GM12864 (cell line): Measurements from ENCODE around the gene TMPRSS9.

Experiments
- DNase-seq: peaks from one replicate; pipeline ENCODE4 v3.0.0-alpha.2; 2011; ENCODE audit warnings: low read depth
- H3K4me3 ChIP-seq: 2 replicates; pipeline ENCODE4 v1.5.1; 2011; ENCODE audit warnings: mild to moderate bottlenecking, low read depth, low read length, control low read depth
- CTCF ChIP-seq: IDR thresholded peaks from 2 replicates; pipeline ENCODE4 v1.5.1; 2011; ENCODE audit warnings: low read depth, mild to moderate bottlenecking, moderate library complexity, low read length, control low read depth, inconsistent platforms; ENCODE audit errors: missing control alignments

Gene TMPRSS9

GRCh38 chr19:2351591-2351990, 8.5 kb upstream of the TMPRSS9 start:
- DNase-seq, result no peak
- no peak for TF ChIP-seq CTCF
- no peak overlapping the region for H3K4me3 ChIP-seq

- no peak overlapping the region for H3K4me3 ChIP-seq
- no peak for TF ChIP-seq CTCF
- DNase-seq, result no peak
These were observed 7.9 kb upstream of the TMPRSS9 start for GRCh38 chr19:2352121-2352520.

GRCh38 chr19:2353159-2353886, 6.7 kb upstream of the TMPRSS9 start:
- H3K4me3 ChIP-seq, result no peak overlapping the region
- no peak for TF ChIP-seq CTCF
- DNase-seq, result no peak

GRCh38 chr19:2353887-2354592, 6.0 kb upstream of the TMPRSS9 start:
- H3K4me3 ChIP-seq, result no peak overlapping the region
- DNase-seq, result no peak
- TF ChIP-seq CTCF, result no peak

- TF ChIP-seq CTCF, result no peak
- no peak for DNase-seq
- no peak overlapping the region for H3K4me3 ChIP-seq
These were observed 5.4 kb upstream of the TMPRSS9 start for GRCh38 chr19:2354670-2355069.

- no peak overlapping the region for H3K4me3 ChIP-seq
- no peak for TF ChIP-seq CTCF
- DNase-seq, result no peak
These were observed 4.7 kb upstream of the TMPRSS9 start for GRCh38 chr19:2355168-2356035.
